Stomach (tissue), 9 donors: ENCODE results near the gene ATP5MK. TPM values are rescaled to one million over a fixed set of nuclear protein-coding genes. Genes with fewer than 3 reads are reported as not detected.

Source experiments
- DNase-seq, 2 donors: peaks; one replicate each; pipeline versions ENCODE4 v3.0.0 to v3.0.0-alpha.2; 2013 to 2019
- H3K27ac ChIP-seq, 5 donors: fragments of 200-600 bp in 4 of 5; sonication (generic) in 4 of 5; one replicate each; pipeline ENCODE4 v1.5.1; 2013 to 2019; ENCODE audit warnings: mild to moderate bottlenecking in 1 of 5, moderate library complexity in 1 of 5
- H3K27me3 ChIP-seq, 3 donors: fragments of 200-600 bp; sonication (generic); one replicate each; pipeline ENCODE4 v1.5.1; 2017 to 2019; ENCODE audit warnings: mixed run types in 1 of 3
- H3K36me3 ChIP-seq, 4 donors: fragments of 200-600 bp; sonication (generic); 1 replicate in 3 of 4; 2 replicates in 1 of 4; pipeline ENCODE4 v1.5.1; 2016 to 2019
- H3K4me1 ChIP-seq, 4 donors: fragments of 200-600 bp; sonication (generic); one replicate each; pipeline ENCODE4 v1.5.1; 2016 to 2019
- H3K4me3 ChIP-seq, 4 donors: fragments of 200-600 bp; sonication (generic) in 3 of 4; one replicate each; pipeline ENCODE4 v1.5.1; 2016 to 2019; ENCODE audit warnings: mild to moderate bottlenecking in 1 of 4
- H3K9me3 ChIP-seq, 4 donors: fragments of 200-600 bp; sonication (generic); one replicate each; pipeline ENCODE4 v1.5.1; 2016 to 2019
- EP300 ChIP-seq: sonication (generic); formaldehyde crosslinking; IDR thresholded peaks from one replicate; pipeline ENCODE4 v1.6.1; 2017; ENCODE audit warnings: antibody characterized with exemption
- POLR2A ChIP-seq, 4 donors: fragments of 450-650 bp; IDR thresholded peaks; one replicate each; pipeline ENCODE4 v1.6.1; 2016; ENCODE audit warnings: antibody characterized with exemption in 4 of 4, control low read depth in 2 of 4, mild to moderate bottlenecking in 1 of 4, moderate library complexity in 1 of 4
- POLR2AphosphoS5 ChIP-seq, 3 donors: sonication (generic); formaldehyde crosslinking; IDR thresholded peaks; one replicate each; pipeline ENCODE4 v1.6.1; 2016; ENCODE audit warnings: antibody characterized with exemption in 3 of 3
- WGBS, 5 donors: extraction: QIAGEN DNeasy Blood & Tissue Kit in 3 of 5; methylation state at CpG; one replicate each; pipeline versions ENCODE4 v1.1.5 to v1.1.7; 2013 to 2018; 5-methylcytosine and 5-hydroxymethylcytosine counted together
- intact Hi-C: fragments of 100-400 bp; cut with DNase I; formaldehyde crosslinking; loops from one replicate; pipeline ENCODE4 v1.15.1; 2023; ENCODE audit warnings: low total_unique reads
- polyA plus RNA-seq, 3 donors: library from polyadenylated mRNA; stranded (reverse); fragments of 200-250 nt; gene quantifications; one replicate each; pipeline ENCODE4 v1.2.3, GENCODE V29; 2013
- total RNA-seq, 5 donors: library from RNA; depleted of rRNA; stranded (reverse); fragments of >200 nt; gene quantifications; one replicate each; pipeline versions ENCODE4 v1.1.0 to v1.2.3, GENCODE V29; 2014 to 2016
- TF ChIP-seq, protein P1 (sequence below), 7 experiments: fragments of 450-650 bp in 4 of 7; fragments of 200-600 bp in 3 of 7; sonication (generic) in 3 of 7; IDR thresholded peaks; one replicate each; pipeline ENCODE4 v1.5.1; 2016 to 2019; ENCODE audit warnings: antibody characterized with exemption in 7 of 7, control low read depth in 2 of 7, mild to moderate bottlenecking in 1 of 7
- donor health status: healthy with polysubstance abuse.
- donor health status: Bipolar disorder and iron deficiency.
- donor health status: healthy.

The ATP5MK gene
- total and polyA plus RNA-seq, 8 donors, result 26.4 to 1,448 (median 374) TPM

DNA sequence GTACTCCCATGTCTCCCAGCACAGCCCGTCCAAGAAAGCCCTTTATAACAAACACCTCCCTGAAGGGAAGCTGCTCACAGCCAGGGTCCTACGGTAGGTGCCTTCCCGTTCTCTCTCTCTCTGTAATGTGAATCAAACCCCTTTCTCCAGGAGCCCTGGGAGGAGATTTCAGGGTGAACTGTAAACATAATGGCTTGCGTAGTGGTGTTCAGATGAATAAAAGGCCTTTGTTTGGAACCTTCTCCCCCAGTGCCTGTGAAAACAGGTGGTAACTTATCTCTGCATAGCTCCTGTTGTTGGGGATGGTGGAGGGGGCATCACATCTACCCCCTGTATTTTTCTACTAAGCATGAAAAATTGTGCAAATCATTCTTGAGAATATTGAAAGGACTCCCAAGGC is 43.5 kb upstream of the ATP5MK start:
- TF ChIP-seq POLR2A (IDR thresholded peaks at IDR 0.05), result no peak
- TF ChIP-seq, protein P1, sequence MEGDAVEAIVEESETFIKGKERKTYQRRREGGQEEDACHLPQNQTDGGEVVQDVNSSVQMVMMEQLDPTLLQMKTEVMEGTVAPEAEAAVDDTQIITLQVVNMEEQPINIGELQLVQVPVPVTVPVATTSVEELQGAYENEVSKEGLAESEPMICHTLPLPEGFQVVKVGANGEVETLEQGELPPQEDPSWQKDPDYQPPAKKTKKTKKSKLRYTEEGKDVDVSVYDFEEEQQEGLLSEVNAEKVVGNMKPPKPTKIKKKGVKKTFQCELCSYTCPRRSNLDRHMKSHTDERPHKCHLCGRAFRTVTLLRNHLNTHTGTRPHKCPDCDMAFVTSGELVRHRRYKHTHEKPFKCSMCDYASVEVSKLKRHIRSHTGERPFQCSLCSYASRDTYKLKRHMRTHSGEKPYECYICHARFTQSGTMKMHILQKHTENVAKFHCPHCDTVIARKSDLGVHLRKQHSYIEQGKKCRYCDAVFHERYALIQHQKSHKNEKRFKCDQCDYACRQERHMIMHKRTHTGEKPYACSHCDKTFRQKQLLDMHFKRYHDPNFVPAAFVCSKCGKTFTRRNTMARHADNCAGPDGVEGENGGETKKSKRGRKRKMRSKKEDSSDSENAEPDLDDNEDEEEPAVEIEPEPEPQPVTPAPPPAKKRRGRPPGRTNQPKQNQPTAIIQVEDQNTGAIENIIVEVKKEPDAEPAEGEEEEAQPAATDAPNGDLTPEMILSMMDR (IDR thresholded peaks at IDR 0.05), result no peak
- TF ChIP-seq POLR2AphosphoS5 (IDR thresholded peaks at IDR 0.05), result no peak
- TF ChIP-seq EP300, result no peak
- Histone ChIP-seq H3K9me3 (no peaks in the 10 kb centered on the region), H3K36me3 (peaks cover 78 to 100% (median 99%) of the 10 kb centered on the region in 4 donors), H3K4me1 (peaks cover 0 to 6% (median 0%) of the 10 kb centered on the region in 4 donors), H3K27ac (no peak overlapping the region), H3K27me3 (no peaks in the 10 kb centered on the region), H3K4me3 (no peak overlapping the region)
- no peak for DNase-seq
- WGBS, 5 donors, result 67 to 72% (median 71%) methylated on average over 4 of the region's 4 CpGs
- intact Hi-C loops, result no loop called here

DNA sequence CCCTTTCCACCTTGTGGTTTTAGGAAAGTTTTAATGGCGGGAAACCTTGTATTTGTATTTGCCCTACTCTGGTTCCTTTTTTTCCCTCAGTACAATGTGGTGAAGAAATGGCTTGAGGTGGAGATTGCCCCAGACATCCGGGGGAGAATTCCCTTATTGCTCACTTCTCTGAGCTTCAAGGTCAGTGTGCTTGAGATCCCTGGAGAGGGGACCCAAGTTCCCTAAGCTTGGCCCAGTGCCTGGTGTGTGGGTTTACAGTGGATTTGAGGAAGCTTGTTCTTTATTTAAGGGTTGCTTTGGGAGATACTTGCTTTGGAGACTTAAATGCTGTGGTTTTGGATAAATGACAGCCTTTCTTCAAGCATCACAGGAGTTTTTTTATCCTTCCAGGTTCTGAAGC is 37.6 kb upstream of the ATP5MK start:
- intact Hi-C loops, result no loop called here
- TF ChIP-seq POLR2A (IDR thresholded peaks at IDR 0.05), result no peak
- TF ChIP-seq EP300, result no peak
- TF ChIP-seq, protein P1 (IDR thresholded peaks at IDR 0.05), result no peak
- no peak for TF ChIP-seq POLR2AphosphoS5 (IDR thresholded peaks at IDR 0.05)
- no peak for DNase-seq
- no peak overlapping the region for H3K4me3 ChIP-seq
- H3K36me3 ChIP-seq, result peaks cover 43 to 100% (median 96%) of the 10 kb centered on the region in 4 donors
- WGBS, 5 donors, result 79 to 88% (median 82%) methylated on average over 2 of the region's 2 CpGs
- no peaks in the 10 kb centered on the region for H3K9me3 ChIP-seq
- no peaks in the 10 kb centered on the region for H3K4me1 ChIP-seq
- no peak overlapping the region for H3K27ac ChIP-seq
- H3K27me3 ChIP-seq, result no peaks in the 10 kb centered on the region

DNA sequence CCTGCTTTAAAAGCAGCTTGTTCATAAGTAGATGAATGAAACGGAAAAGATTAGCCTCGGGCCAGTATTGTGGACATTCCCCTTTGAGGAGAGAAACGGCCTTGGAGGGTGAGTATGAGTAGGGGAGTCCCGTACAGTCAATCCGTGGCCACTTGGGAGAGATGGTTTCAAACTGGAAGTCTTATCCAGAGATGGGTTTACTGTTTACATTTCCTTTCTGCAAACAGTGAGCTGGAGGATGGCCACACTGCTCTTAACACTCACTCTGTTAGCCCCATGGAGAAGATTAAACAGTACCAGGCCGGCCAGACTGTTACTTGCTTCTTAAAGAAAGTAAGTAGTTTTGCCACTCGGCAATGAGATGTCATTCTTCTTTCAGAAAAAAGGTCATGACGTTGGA is 35.6 kb upstream of the ATP5MK start:
- Histone ChIP-seq H3K9me3 (no peaks in the 10 kb centered on the region), H3K4me1 (no peaks in the 10 kb centered on the region), H3K4me3 (no peak overlapping the region), H3K27me3 (no peaks in the 10 kb centered on the region), H3K36me3 (peaks cover 30 to 100% (median 96%) of the 10 kb centered on the region in 4 donors), H3K27ac (no peak overlapping the region)
- intact Hi-C loops, result no loop called here
- WGBS, 5 donors, result 23 to 46% (median 35%) methylated on average over 8 of the region's 8 CpGs
- TF ChIP-seq, protein P1 (IDR thresholded peaks at IDR 0.05), result no peak
- TF ChIP-seq POLR2AphosphoS5 (IDR thresholded peaks at IDR 0.05) (no peak), EP300 (no peak), POLR2A (IDR thresholded peaks at IDR 0.05) (no peak)
- peak in 1 of 2 donors; percentile 36 for DNase-seq

- Histone ChIP-seq H3K27me3 (no peaks in the 10 kb centered on the region), H3K4me1 (no peaks in the 10 kb centered on the region), H3K4me3 (no peak overlapping the region), H3K27ac (no peak overlapping the region), H3K9me3 (no peaks in the 10 kb centered on the region), H3K36me3 (peaks cover 38 to 100% (median 96%) of the 10 kb centered on the region in 4 donors)
- TF ChIP-seq, protein P1 (IDR thresholded peaks at IDR 0.05), result no peak
- no peak for TF ChIP-seq POLR2A (IDR thresholded peaks at IDR 0.05)
- TF ChIP-seq POLR2AphosphoS5 (IDR thresholded peaks at IDR 0.05), result no peak
- no peak for TF ChIP-seq EP300
- no peak for DNase-seq
- intact Hi-C loops, result no loop called here
- WGBS, 5 donors, result 88 to 97% (median 95%) methylated on average over 5 of the region's 5 CpGs
Observed at GRCh38 chr10:103429647-103430046, 33.4 kb upstream of the ATP5MK start.
